ENCODE measurements around the gene C19orf81.

DNA sequence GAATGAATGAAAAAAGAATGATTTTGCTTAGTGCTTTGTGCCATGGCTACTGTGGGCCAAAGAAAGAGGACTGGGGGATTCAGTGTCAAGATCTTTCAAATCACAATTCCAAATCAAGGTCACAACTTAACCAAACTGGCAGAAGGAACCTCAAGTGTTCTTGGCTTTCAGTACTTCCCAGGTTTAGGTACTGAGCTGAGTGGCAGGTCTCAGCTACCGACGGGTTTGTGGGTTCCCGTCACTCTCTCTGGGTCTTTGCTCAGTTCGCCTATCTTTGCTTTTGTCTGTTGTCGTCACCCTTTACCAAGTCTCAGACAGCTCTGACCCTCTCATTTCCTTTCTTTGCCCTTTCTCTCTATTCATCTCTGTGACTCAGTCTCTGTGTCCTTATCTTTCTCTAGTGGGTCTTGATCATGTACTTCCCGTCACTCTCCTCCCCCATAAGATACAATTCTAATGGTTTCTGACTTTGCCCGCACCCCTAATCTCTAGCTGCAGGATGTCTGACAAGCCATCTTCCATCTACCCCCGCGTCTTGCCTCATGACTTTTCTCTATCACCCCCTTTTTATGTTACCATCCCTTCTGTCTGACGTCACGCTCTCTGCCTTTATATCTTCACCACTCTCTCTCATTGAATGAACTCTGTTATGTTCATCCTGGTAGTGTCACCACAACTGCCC, 47.7 kb upstream of the C19orf81 start:
- TF ChIP-seq EZH2 (IDR thresholded peaks at IDR 0.05; ENCODE audit: insufficient read depth, poor library complexity, severe bottlenecking) (no peak), EZH2phosphoT487 (IDR thresholded peaks at IDR 0.05; ENCODE audit: insufficient read depth, low read depth) (no peak)

All from GM23248 (cell line).